BLaER1 treated with 17β-estradiol and CSF1 and Interleukin-3, amounts not matched to agents 10 nM and 100 nM (cell line): ENCODE data around the gene CACNB4.
"Not testable (repeated sequence)": the region's sequence is repeated elsewhere in the genome, so short reads cannot be mapped to it uniquely, and the experiment has no call there.

Source experiments
- H3K27ac ChIP-seq, 11 experiments: shearing (Covaris generic); formaldehyde crosslinking; 2 replicates each; pipeline ENCODE4 v1.8.1; 2022
- H3K27me3 ChIP-seq, 11 experiments: shearing (Covaris generic); formaldehyde crosslinking; 2 replicates each; pipeline ENCODE4 v1.8.1; 2022
- H3K36me3 ChIP-seq, 11 experiments: shearing (Covaris generic); formaldehyde crosslinking; 2 replicates each; pipeline ENCODE4 v1.8.1; 2022
- H3K4me1 ChIP-seq, 10 experiments: shearing (Covaris generic); formaldehyde crosslinking; 2 replicates each; pipeline ENCODE4 v1.8.1; 2022
- H3K4me2 ChIP-seq, 11 experiments: shearing (Covaris generic); formaldehyde crosslinking; 2 replicates each; pipeline ENCODE4 v1.8.1; 2022
- H3K4me3 ChIP-seq, 10 experiments: shearing (Covaris generic); formaldehyde crosslinking; 2 replicates each; pipeline ENCODE4 v1.8.1; 2022
- H3K9ac ChIP-seq, 11 experiments: shearing (Covaris generic); formaldehyde crosslinking; 2 replicates each; pipeline ENCODE4 v1.8.1; 2022
- H3K9me3 ChIP-seq, 11 experiments: shearing (Covaris generic); formaldehyde crosslinking; replicated peaks in 1 of 11; 2 replicates each; pipeline ENCODE4 v1.8.1; 2022
- H4K20me1 ChIP-seq, 11 experiments: shearing (Covaris generic); formaldehyde crosslinking; 2 replicates each; pipeline ENCODE4 v1.8.1; 2022
- Cebpa-rat ChIP-seq, 11 experiments: shearing (Covaris generic); IDR thresholded peaks; 2 replicates each; pipeline ENCODE4 v1.8.1; 2022

CACNB4 gene

GRCh38 chr2:152011724-152012123 is 87.1 kb downstream of the CACNB4 start:
- Histone ChIP-seq H3K36me3 (no peaks in the 10 kb centered on the region), H3K27ac (no peak overlapping the region), H3K9me3 (no peaks in the 10 kb centered on the region), H3K4me2 (no peak overlapping the region), H3K9ac (no peak overlapping the region), H3K4me3 (no peak overlapping the region), H3K27me3 (no peaks in the 10 kb centered on the region), H4K20me1 (no peaks in the 10 kb centered on the region), H3K4me1 (no peaks in the 10 kb centered on the region)
- no peak for TF ChIP-seq Cebpa-rat (IDR thresholded peaks at IDR 0.05)

- peaks cover 0 to 20% (median 8%) of the 10 kb centered on the region in 10 experiments; a peak in 13 of 20 replicates for H3K4me1 ChIP-seq
- peak overlapping the region in 4 of 11 experiments; percentile 4 to 81 (median 40); a peak in 6 of 22 replicates for H3K4me2 ChIP-seq
- no peak overlapping the region for H3K9ac ChIP-seq
- H3K4me3 ChIP-seq, result no peak overlapping the region
- H3K36me3 ChIP-seq, result no peaks in the 10 kb centered on the region
- H3K9me3 ChIP-seq, result peaks cover 0 to 13% (median 5%) of the 10 kb centered on the region in 11 experiments; a peak in 11 of 22 replicates
- H3K27me3 ChIP-seq, result no peaks in the 10 kb centered on the region
- TF ChIP-seq Cebpa-rat (IDR thresholded peaks at IDR 0.05), result no peak
- H3K27ac ChIP-seq, result no peak overlapping the region
- H4K20me1 ChIP-seq, result no peaks in the 10 kb centered on the region
These were observed 93.2 kb downstream of the CACNB4 start for GRCh38 chr2:152005607-152006006.

GRCh38 chr2:152003283-152003682 is 95.6 kb downstream of the CACNB4 start:
- not testable (repeated sequence) for H3K9ac ChIP-seq, H3K27me3 ChIP-seq, H3K4me2 ChIP-seq, H4K20me1 ChIP-seq, H3K4me3 ChIP-seq, H3K27ac ChIP-seq, H3K36me3 ChIP-seq
- peaks cover 0 to 20% (median 8%) of the 10 kb centered on the region in 10 experiments; a peak in 13 of 20 replicates for H3K4me1 ChIP-seq
- peaks cover 0 to 13% (median 5%) of the 10 kb centered on the region in 11 experiments; a peak in 11 of 22 replicates for H3K9me3 ChIP-seq

- Histone ChIP-seq H3K9me3 (no peaks in the 10 kb centered on the region), H3K27me3 (no peaks in the 10 kb centered on the region), H3K4me3 (no peak overlapping the region), H3K36me3 (no peaks in the 10 kb centered on the region), H4K20me1 (no peaks in the 10 kb centered on the region), H3K27ac (no peak overlapping the region), H3K9ac (no peak overlapping the region), H3K4me1 (peaks cover 0 to 1% (median 0%) of the 10 kb centered on the region in 10 experiments; a peak in 3 of 20 replicates), H3K4me2 (no peak overlapping the region)
- no peak for TF ChIP-seq Cebpa-rat (IDR thresholded peaks at IDR 0.05)
These were observed 99.8 kb downstream of the CACNB4 start for GRCh38 chr2:151999053-151999452.

- no peaks in the 10 kb centered on the region for H3K27me3 ChIP-seq
- no peak overlapping the region for H3K9ac ChIP-seq
These were observed 102.4 kb downstream of the CACNB4 start for GRCh38 chr2:151996243-151997003.

GRCh38 chr2:151995161-151995557 is 103.7 kb downstream of the CACNB4 start:
- Histone ChIP-seq H4K20me1 (no peaks in the 10 kb centered on the region), H3K9ac (no peak overlapping the region), H3K4me2 (no peak overlapping the region), H3K9me3 (no peaks in the 10 kb centered on the region), H3K36me3 (no peaks in the 10 kb centered on the region), H3K27ac (no peak overlapping the region), H3K4me3 (no peak overlapping the region), H3K27me3 (no peaks in the 10 kb centered on the region), H3K4me1 (no peaks in the 10 kb centered on the region)
- TF ChIP-seq Cebpa-rat (IDR thresholded peaks at IDR 0.05), result no peak

More at GRCh38 chr2:151996243-151997003, 102.4 kb downstream of the CACNB4 start:
- H3K36me3 ChIP-seq, result no peaks in the 10 kb centered on the region
- H3K9me3 ChIP-seq, result no peaks in the 10 kb centered on the region
- no peak overlapping the region for H3K4me3 ChIP-seq
- H4K20me1 ChIP-seq, result no peaks in the 10 kb centered on the region
- no peak overlapping the region for H3K4me2 ChIP-seq
- no peak overlapping the region for H3K27ac ChIP-seq
- no peaks in the 10 kb centered on the region for H3K4me1 ChIP-seq
- TF ChIP-seq Cebpa-rat (IDR thresholded peaks at IDR 0.05), result no peak

GRCh38 chr2:151994178-151994577 is 104.7 kb downstream of the CACNB4 start:
- not testable (repeated sequence) for H4K20me1 ChIP-seq, H3K36me3 ChIP-seq, H3K4me2 ChIP-seq, H3K9ac ChIP-seq, H3K27me3 ChIP-seq, H3K4me1 ChIP-seq, H3K4me3 ChIP-seq, H3K27ac ChIP-seq, H3K9me3 ChIP-seq

GRCh38 chr2:151991010-151991409 is 107.8 kb downstream of the CACNB4 start:
- no peak for TF ChIP-seq Cebpa-rat (IDR thresholded peaks at IDR 0.05)

GRCh38 chr2:151989378-151989777 is 109.5 kb downstream of the CACNB4 start:
- Histone ChIP-seq H3K4me2 (no peak overlapping the region), H3K9me3 (no peaks in the 10 kb centered on the region), H3K4me1 (0 out of 20 replicates have a peak, but pooled peaks cover 0 to 4% (median 0%) of the 10 kb centered on the region in 10 experiments), H4K20me1 (no peaks in the 10 kb centered on the region), H3K9ac (no peak overlapping the region), H3K27ac (no peak overlapping the region), H3K36me3 (no peaks in the 10 kb centered on the region), H3K27me3 (no peaks in the 10 kb centered on the region), H3K4me3 (no peak overlapping the region)
- no peak for TF ChIP-seq Cebpa-rat (IDR thresholded peaks at IDR 0.05)

More at GRCh38 chr2:151991010-151991409, 107.8 kb downstream of the CACNB4 start:
- Histone ChIP-seq H3K36me3 (no peaks in the 10 kb centered on the region), H3K9ac (no peak overlapping the region), H3K27me3 (no peaks in the 10 kb centered on the region), H3K4me2 (no peak overlapping the region), H4K20me1 (no peaks in the 10 kb centered on the region), H3K4me1 (no peaks in the 10 kb centered on the region), H3K4me3 (no peak overlapping the region), H3K9me3 (no peaks in the 10 kb centered on the region), H3K27ac (no peak overlapping the region)

- no peaks in the 10 kb centered on the region for H3K9me3 ChIP-seq
- H3K4me3 ChIP-seq, result no peak overlapping the region
- no peak overlapping the region for H3K9ac ChIP-seq
- no peak overlapping the region for H3K27ac ChIP-seq
- no peak overlapping the region for H3K4me2 ChIP-seq
- H3K4me1 ChIP-seq, result 0 out of 20 replicates have a peak, but pooled peaks cover 0 to 7% (median 0%) of the 10 kb centered on the region in 10 experiments
- H3K36me3 ChIP-seq, result no peaks in the 10 kb centered on the region
- no peaks in the 10 kb centered on the region for H3K27me3 ChIP-seq
- TF ChIP-seq Cebpa-rat (IDR thresholded peaks at IDR 0.05), result no peak
- H4K20me1 ChIP-seq, result no peaks in the 10 kb centered on the region
These were observed 111.4 kb downstream of the CACNB4 start for GRCh38 chr2:151987484-151987883.
